Astrocyte of the cerebellum (primary cell): ENCODE measurements around the gene TWIST2.

Experiments used
- DNase-seq: peaks from one replicate; pipeline ENCODE4 v3.0.0-alpha.2; 2011; ENCODE audit warnings: low read depth
- H3K4me3 ChIP-seq: 2 replicates; pipeline ENCODE4 v1.5.1; 2011; ENCODE audit warnings: mild to moderate bottlenecking, low read depth, low read length, moderate library complexity
- in situ Hi-C: cut with HindIII; loops from 2 replicates; pipeline ENCODE4 v1.10.0; 2017; ENCODE audit warnings: low sequenced_read_pairs
- TF ChIP-seq, protein P1 (sequence below): IDR thresholded peaks from 2 replicates; pipeline ENCODE4 v1.5.1; 2012; ENCODE audit warnings: low read length, low read depth, moderate library complexity, mild to moderate bottlenecking; ENCODE audit errors: missing control alignments

Gene TWIST2

DNA sequence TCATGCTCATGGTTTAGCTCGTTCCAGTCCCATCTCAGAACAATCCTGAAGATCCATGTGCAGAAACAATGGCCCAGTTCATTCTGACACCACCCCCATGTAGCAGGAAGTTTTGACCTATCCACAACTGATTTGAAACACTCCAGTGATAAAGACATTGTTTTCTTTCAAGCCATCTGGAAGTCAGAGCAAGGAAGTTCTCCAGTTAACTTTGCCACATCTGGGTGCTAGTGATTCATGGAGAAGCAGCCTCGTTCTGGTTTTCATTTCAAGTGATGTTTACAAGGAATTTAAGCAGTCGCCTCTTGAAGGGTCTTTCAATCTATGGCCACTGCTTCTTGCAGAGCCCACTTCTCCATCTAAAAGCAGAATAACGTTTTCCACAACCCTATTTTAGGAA lies 36.6 kb upstream of the TWIST2 start:
- DNase-seq = no peak
- TF ChIP-seq, protein P1, sequence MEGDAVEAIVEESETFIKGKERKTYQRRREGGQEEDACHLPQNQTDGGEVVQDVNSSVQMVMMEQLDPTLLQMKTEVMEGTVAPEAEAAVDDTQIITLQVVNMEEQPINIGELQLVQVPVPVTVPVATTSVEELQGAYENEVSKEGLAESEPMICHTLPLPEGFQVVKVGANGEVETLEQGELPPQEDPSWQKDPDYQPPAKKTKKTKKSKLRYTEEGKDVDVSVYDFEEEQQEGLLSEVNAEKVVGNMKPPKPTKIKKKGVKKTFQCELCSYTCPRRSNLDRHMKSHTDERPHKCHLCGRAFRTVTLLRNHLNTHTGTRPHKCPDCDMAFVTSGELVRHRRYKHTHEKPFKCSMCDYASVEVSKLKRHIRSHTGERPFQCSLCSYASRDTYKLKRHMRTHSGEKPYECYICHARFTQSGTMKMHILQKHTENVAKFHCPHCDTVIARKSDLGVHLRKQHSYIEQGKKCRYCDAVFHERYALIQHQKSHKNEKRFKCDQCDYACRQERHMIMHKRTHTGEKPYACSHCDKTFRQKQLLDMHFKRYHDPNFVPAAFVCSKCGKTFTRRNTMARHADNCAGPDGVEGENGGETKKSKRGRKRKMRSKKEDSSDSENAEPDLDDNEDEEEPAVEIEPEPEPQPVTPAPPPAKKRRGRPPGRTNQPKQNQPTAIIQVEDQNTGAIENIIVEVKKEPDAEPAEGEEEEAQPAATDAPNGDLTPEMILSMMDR = no peak
- no peak overlapping the region for H3K4me3 ChIP-seq
- in situ Hi-C loops = no loop called here

DNA sequence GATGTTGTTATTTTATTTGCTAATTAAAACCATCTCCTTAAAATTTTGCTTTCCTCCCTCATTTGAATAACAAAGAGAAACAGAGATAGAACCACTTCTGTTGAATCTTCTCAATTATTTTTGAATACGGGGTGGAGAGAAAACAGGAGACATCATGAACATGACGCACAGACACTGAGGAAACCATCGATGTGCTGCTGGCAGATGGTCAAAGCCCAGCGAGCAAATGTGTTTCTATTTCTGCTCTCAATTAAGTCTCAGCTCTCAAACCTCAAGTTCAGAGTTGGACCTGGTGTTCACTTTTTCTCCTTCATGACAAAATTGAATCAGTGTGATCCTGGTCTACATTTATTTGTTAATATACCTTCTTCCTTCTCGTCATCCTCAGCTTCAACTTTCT lies 36.1 kb upstream of the TWIST2 start:
- no peak for DNase-seq
- H3K4me3 ChIP-seq = no peak overlapping the region
- in situ Hi-C loops = no loop called here
- TF ChIP-seq, protein P1 = no peak

DNA sequence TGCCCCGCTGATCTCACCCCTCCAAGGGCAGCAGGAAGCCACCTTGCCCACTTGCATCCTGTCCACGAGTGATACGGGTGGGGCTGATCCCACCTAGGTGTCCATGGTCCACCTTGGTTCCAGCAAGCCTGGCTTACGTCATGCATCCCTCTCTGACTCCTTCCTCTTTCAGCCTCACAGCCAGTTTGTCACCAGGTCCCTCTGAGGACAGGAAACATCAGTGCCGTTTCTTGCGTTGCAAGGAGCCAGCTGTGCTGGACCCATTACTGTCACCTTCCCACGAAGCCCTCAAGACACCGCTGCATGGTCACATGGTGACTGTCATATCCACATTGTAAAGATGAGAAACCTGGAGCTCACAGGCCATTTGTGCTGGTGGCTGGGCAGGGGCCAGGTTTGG lies 34.8 kb upstream of the TWIST2 start:
- no peak overlapping the region for H3K4me3 ChIP-seq
- no peak for DNase-seq
- TF ChIP-seq, protein P1 = no peak
- in situ Hi-C loops = no loop called here

DNA sequence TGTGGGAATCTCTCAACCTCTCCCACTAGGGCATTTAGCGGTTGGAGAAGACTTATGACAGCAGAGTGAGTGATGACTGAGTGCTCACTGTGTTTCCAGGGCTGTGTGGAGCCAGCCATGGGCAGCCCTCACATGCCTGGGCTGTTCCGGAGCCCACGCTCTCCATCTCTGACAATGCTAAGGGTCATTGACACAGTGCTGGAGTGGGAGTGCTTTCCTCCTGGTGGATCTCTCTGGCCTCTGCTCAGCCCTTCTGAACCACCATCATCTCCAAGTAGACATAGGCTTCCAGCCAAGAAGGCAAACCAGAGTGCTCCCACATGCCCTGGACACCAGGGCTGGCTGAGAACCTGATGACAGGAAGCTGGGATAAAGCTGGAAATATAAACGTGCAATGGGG lies 33.1 kb upstream of the TWIST2 start:
- TF ChIP-seq, protein P1 = no peak
- H3K4me3 ChIP-seq = no peak overlapping the region
- in situ Hi-C loops = no loop called here
- DNase-seq = no peak

DNA sequence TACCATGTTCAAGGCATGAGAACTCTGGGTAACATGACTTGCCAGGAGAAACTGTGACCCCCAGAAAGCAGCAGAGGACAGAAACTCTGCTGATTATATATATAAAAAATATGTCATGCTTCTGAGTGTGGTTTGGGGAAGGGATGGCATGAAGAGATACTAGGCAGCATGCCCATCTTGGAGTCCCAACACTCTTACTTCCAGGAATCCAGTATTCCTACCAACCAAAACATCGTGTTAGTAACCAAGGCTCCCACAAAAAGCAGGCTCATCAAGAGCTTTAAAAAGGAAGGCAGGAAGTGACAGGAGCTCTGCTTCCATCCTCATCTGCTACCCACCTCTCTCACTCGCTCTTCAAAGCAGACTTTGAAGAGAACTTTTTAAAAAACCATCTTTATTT lies 31.6 kb upstream of the TWIST2 start:
- TF ChIP-seq, protein P1 = no peak
- no peak overlapping the region for H3K4me3 ChIP-seq
- in situ Hi-C loops = no loop called here
- DNase-seq = no peak

DNA sequence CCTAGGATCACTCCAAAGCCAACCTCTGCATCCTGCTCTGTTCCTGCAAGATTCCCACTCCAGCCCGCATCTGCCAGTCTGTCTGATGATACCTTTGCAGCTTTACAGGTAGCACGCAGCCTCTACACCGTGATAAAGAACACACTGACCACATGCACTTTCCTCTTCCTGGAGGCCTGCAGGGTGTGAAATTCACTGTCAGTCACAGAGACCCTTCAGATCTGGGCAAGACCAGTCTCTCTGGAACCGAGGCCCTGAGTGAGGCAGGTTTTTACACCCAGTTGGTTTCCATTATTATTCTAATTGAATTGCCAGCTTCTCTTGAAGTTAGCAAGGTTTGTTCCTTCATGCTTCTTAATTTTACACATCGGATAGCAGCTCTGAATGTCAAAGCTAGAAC lies 30.5 kb upstream of the TWIST2 start:
- TF ChIP-seq, protein P1 = no peak
- in situ Hi-C loops = no loop called here
- no peak overlapping the region for H3K4me3 ChIP-seq
- no peak for DNase-seq

DNA sequence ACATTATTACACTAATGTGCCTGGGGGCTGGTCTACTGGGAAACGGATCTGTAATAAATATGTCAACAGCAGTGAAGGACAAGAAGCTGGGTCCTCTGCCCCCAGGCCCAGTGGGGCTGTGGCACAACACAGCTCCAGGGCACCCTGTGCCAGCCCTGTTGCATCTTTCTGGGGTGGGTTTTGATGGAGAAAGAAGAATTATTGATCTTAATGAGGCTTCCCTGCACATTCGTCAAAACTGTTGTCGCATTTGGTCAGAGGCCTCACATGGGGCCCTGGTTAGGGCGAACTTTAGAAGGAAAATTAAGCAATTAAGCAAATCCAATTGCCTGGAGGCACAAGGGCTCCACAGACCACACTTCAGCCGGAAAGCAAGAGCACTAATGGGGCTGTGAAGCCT lies 30.0 kb upstream of the TWIST2 start:
- no peak overlapping the region for H3K4me3 ChIP-seq
- in situ Hi-C loops = no loop called here
- TF ChIP-seq, protein P1 = no peak
- no peak for DNase-seq
